GM18499 (cell line): ENCODE measurements around the gene KLHDC4.

ENCODE experiments used
- ATAC-seq: cut with Tn5 transposase; IDR thresholded peaks from one replicate; pipeline ENCODE4 v1.9.1; 2021; ENCODE audit warnings: moderate number of reproducible peaks; ENCODE audit not compliant: insufficient read depth, unreplicated experiment

The KLHDC4 gene

DNA sequence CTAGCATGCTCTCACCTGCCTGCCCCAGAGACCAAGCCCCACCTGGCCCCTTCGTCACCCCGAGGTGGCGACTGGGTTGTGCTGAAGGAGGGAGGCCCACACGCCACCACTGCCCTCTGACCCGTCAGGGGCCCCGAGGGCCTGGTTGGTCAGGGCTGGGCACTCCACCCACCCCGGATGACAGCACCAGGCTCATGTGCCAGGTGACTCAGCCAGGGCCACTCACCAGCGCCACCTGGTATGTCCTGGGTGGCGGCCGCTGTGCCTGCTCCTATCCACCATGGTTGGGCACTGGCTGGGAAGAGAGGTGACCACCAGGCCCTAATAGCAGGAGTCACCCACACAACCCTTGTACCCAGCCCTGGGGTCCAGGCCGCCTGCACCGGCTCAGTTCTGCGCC is 94.6 kb downstream of the KLHDC4 start:
- ATAC-seq = no peak

- no peak for ATAC-seq
Measured at GRCh38 chr16:87669672-87670071, 96.1 kb downstream of the KLHDC4 start.

DNA sequence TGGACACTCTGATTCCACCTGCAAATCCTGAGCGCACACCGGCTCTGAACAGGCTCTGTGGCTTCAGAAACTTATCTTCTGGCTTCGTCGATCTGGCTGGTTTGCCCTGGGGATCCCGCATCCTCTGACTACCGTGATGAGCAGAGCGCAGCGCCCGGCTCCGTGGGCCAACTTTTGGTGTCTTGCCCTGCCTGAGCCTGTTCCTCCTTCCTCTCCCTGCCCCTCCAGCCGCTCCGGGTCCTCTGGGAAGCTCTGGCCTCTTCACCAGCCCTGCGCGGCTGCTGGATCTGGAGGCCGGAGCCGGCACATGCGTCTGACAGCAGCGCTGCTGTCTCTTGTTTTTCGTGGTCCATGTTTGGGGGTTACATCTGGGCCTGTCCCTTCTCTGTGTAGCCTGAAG is 97.8 kb downstream of the KLHDC4 start:
- no peak for ATAC-seq

- ATAC-seq = no peak
Measured at GRCh38 chr16:87667443-87667842, 98.3 kb downstream of the KLHDC4 start.

DNA sequence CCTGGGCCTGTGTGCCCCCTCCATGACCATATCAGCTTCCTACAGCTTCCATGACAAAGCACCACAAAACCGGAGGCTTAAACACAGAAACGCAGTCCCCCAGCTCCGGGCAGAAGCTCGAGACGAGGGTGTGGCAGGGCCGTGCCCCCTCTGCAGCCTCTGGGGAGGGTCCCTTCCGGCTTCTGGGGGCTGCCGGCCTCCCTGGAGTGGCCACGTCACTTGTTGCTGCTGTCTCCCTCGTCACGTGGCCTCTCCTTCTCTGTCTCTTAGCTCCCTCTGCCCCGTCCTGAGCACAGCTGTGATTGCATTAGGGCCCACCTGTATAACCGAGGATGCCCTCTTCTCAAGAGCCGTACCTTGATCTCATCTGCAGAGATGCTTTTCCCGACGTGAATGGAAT is 98.9 kb downstream of the KLHDC4 start:
- ATAC-seq = no peak

- no peak for ATAC-seq
Measured at GRCh38 chr16:87665193-87665592, 100.6 kb downstream of the KLHDC4 start.

GRCh38 chr16:87664792-87665191 is 101.0 kb downstream of the KLHDC4 start:
- no peak for ATAC-seq

DNA sequence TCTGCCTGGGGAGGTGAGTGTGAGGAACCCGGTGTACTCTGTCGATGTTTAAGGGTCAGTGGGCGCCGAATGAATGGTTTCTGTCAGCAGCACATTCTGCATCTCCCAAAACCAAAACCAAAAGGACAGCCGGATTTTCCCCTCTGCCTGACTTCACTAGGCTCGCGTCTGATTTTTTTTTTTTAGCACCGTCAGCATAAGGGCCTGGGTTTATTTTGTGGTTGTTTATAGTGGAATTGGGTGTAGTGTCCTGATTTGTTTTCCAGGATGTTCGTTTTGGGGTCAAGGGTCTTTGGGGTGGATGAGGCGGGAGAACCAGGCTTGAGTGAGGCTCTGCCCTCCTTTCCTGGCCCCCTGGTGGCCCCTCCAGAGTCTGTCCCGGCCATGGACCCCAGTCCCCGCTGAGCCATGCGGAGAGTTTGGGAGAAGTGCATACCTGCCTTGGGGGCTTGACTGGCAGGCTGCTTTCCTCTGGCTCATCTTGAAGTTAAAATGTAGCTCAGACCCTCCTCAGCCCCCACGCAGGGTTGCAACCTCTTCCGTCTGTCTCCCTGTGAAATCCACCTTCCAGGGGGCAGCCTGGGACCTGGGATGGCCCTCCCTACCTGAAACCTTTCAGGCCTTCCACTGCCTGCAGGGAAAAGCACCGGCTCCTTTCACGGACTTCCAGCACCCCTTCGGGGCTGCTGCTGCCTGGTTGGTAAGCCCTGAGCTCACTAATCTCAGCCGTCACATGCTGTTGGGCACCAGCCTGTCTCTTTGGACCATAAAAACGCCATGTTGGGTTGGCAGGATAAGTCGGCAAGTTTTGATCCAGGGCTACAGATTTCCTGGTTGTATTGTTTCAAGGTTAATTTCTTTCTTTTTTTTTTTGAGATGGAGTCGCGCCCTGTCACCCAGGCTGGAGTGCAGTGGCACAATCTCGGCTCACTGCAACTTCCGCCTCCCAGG is 103.3 kb downstream of the KLHDC4 start:
- no peak for ATAC-seq

GRCh38 chr16:87661561-87661960 is 104.2 kb downstream of the KLHDC4 start:
- no peak for ATAC-seq

- no peak for ATAC-seq
Measured at GRCh38 chr16:87658564-87659225, 107.1 kb downstream of the KLHDC4 start.
